Naive B cell (primary cell): ENCODE measurements around the gene DNM2. TPM values are rescaled to one million over a fixed set of nuclear protein-coding genes. Genes with fewer than 3 reads are reported as not detected.

Experiments used
- ATAC-seq, 2 donors: fragments of 150-1000 bp; cut with Tn5 transposase; 2 replicates each; pipeline ENCODE4 v1.10.0; 2021; ENCODE audit warnings: low read depth in 2 of 2, mild to moderate bottlenecking in 2 of 2, moderate library complexity in 2 of 2
- DNase-seq: peaks from one replicate; pipeline ENCODE4 v3.0.0; 2022
- H3K27ac Mint-ChIP-seq, 6 donors: one replicate each; pipeline ENCODE4 v1.8.0; 2020 to 2022; ENCODE audit warnings: mild to moderate bottlenecking in 6 of 6, mixed read lengths in 6 of 6, moderate library complexity in 5 of 6, inconsistent platforms in 2 of 6
- H3K27me3 Mint-ChIP-seq, 3 donors: one replicate each; pipeline ENCODE4 v1.8.0; 2021 to 2022; ENCODE audit warnings: mixed read lengths in 3 of 3, mild to moderate bottlenecking in 1 of 3
- H3K36me3 Mint-ChIP-seq, 2 donors: one replicate each; pipeline ENCODE4 v1.8.0; 2020 to 2022; ENCODE audit warnings: mixed read lengths in 2 of 2, inconsistent platforms in 1 of 2, mild to moderate bottlenecking in 1 of 2
- H3K4me1 Mint-ChIP-seq, 3 donors: one replicate each; pipeline ENCODE4 v1.8.0; 2020 to 2022; ENCODE audit warnings: mixed read lengths in 3 of 3, inconsistent platforms in 1 of 3, mild to moderate bottlenecking in 1 of 3, moderate library complexity in 1 of 3
- H3K4me3 Mint-ChIP-seq, 8 donors: one replicate each; pipeline ENCODE4 v1.8.0; 2020 to 2022; ENCODE audit warnings: mild to moderate bottlenecking in 8 of 8, mixed read lengths in 8 of 8, moderate library complexity in 8 of 8, inconsistent platforms in 2 of 8
- H3K9me3 Mint-ChIP-seq, 7 donors: one replicate each; pipeline ENCODE4 v1.8.0; 2020 to 2022; ENCODE audit warnings: mixed read lengths in 7 of 7, mild to moderate bottlenecking in 5 of 7, inconsistent platforms in 2 of 7, moderate library complexity in 1 of 7
- polyA plus RNA-seq, 6 donors: library from polyadenylated mRNA; unstranded; fragments of 300-500 nt; fragmentation: Illumina TruSeq; gene quantifications; one replicate each; pipeline ENCODE4 v1.2.3, GENCODE V29; 2021; ENCODE audit warnings: low read depth in 6 of 6

The DNM2 gene
- polyA plus RNA-seq, 6 donors from 2014 or later = 53.6 to 111 (median 63.0) TPM

- H3K36me3 Mint-ChIP-seq = peaks cover 0 to 10% of the 10 kb centered on the region in 2 donors
- H3K27me3 Mint-ChIP-seq = no peaks in the 10 kb centered on the region
- H3K27ac Mint-ChIP-seq = peak overlapping the region in 2 of 6 donors; percentile 74 to 78
- H3K4me1 Mint-ChIP-seq = no peaks in the 10 kb centered on the region
- no peak overlapping the region for H3K4me3 Mint-ChIP-seq
- ATAC-seq = no peak
- no peak for DNase-seq
- no peaks in the 10 kb centered on the region for H3K9me3 Mint-ChIP-seq
Measured at GRCh38 chr19:10683064-10683426, 34.8 kb upstream of the DNM2 start.

GRCh38 chr19:10683582-10683981 is 34.3 kb upstream of the DNM2 start:
- no peak for DNase-seq
- H3K4me1 Mint-ChIP-seq = no peaks in the 10 kb centered on the region
- no peak overlapping the region for H3K4me3 Mint-ChIP-seq
- H3K27ac Mint-ChIP-seq = peak overlapping the region in 1 of 6 donors; percentile 78
- no peak for ATAC-seq
- peaks cover 0 to 10% of the 10 kb centered on the region in 2 donors for H3K36me3 Mint-ChIP-seq
- no peaks in the 10 kb centered on the region for H3K9me3 Mint-ChIP-seq
- H3K27me3 Mint-ChIP-seq = no peaks in the 10 kb centered on the region

- ATAC-seq = no peak
- Mint-ChIP-seq H3K36me3 (peaks cover 0 to 10% of the 10 kb centered on the region in 2 donors), H3K27ac (no peak overlapping the region), H3K27me3 (no peaks in the 10 kb centered on the region), H3K9me3 (no peaks in the 10 kb centered on the region), H3K4me1 (peaks cover 0 to 4% (median 0%) of the 10 kb centered on the region in 3 donors), H3K4me3 (no peak overlapping the region)
- no peak for DNase-seq
Measured at GRCh38 chr19:10685210-10685609, 32.7 kb upstream of the DNM2 start.

GRCh38 chr19:10686193-10686592 is 31.7 kb upstream of the DNM2 start:
- DNase-seq = no peak
- Mint-ChIP-seq H3K27ac (no peak overlapping the region), H3K4me3 (no peak overlapping the region), H3K27me3 (no peaks in the 10 kb centered on the region), H3K9me3 (no peaks in the 10 kb centered on the region), H3K36me3 (peaks cover 0 to 5% of the 10 kb centered on the region in 2 donors), H3K4me1 (peaks cover 0 to 9% (median 0%) of the 10 kb centered on the region in 3 donors)
- no peak for ATAC-seq

- no peak for ATAC-seq
- Mint-ChIP-seq H3K4me1 (peaks cover 0 to 9% (median 0%) of the 10 kb centered on the region in 3 donors), H3K9me3 (peaks cover 0 to 1% (median 0%) of the 10 kb centered on the region in 7 donors), H3K4me3 (no peak overlapping the region), H3K27ac (peak overlapping the region in 2 of 6 donors; percentile 62 to 81), H3K36me3 (no peaks in the 10 kb centered on the region), H3K27me3 (no peaks in the 10 kb centered on the region)
- DNase-seq = no peak
Measured at GRCh38 chr19:10686661-10687517, 31.0 kb upstream of the DNM2 start.

- no peaks in the 10 kb centered on the region for H3K27me3 Mint-ChIP-seq
- H3K9me3 Mint-ChIP-seq = peaks cover 0 to 1% (median 0%) of the 10 kb centered on the region in 7 donors
- peaks cover 2 to 9% (median 3%) of the 10 kb centered on the region in 3 donors for H3K4me1 Mint-ChIP-seq
- no peak for ATAC-seq
- H3K36me3 Mint-ChIP-seq = no peaks in the 10 kb centered on the region
- DNase-seq = no peak
- H3K27ac Mint-ChIP-seq = peak overlapping the region in 3 of 6 donors; percentile 59 to 82 (median 62)
- no peak overlapping the region for H3K4me3 Mint-ChIP-seq
Measured at GRCh38 chr19:10687518-10688288, 30.2 kb upstream of the DNM2 start.

GRCh38 chr19:10688545-10689280 is 29.2 kb upstream of the DNM2 start:
- peaks cover 0 to 1% (median 0%) of the 10 kb centered on the region in 7 donors for H3K9me3 Mint-ChIP-seq
- peaks cover 3 to 9% (median 4%) of the 10 kb centered on the region in 3 donors for H3K4me1 Mint-ChIP-seq
- H3K4me3 Mint-ChIP-seq = peak overlapping the region in 1 of 8 donors; percentile 26
- H3K36me3 Mint-ChIP-seq = no peaks in the 10 kb centered on the region
- DNase-seq (no peak), ATAC-seq (no peak)
- peak overlapping the region in 4 of 6 donors; percentile 62 to 73 (median 72) for H3K27ac Mint-ChIP-seq
- H3K27me3 Mint-ChIP-seq = no peaks in the 10 kb centered on the region

- Mint-ChIP-seq H3K9me3 (peaks cover 0 to 1% (median 0%) of the 10 kb centered on the region in 7 donors), H3K36me3 (no peaks in the 10 kb centered on the region), H3K4me1 (peaks cover 6 to 16% (median 7%) of the 10 kb centered on the region in 3 donors), H3K27me3 (no peaks in the 10 kb centered on the region), H3K27ac (peak overlapping the region in 5 of 6 donors; percentile 56 to 83 (median 62)), H3K4me3 (peak overlapping the region in 1 of 8 donors; percentile 40)
- DNase-seq (no peak), ATAC-seq (no peak)
Measured at GRCh38 chr19:10690341-10690781, 27.5 kb upstream of the DNM2 start.

GRCh38 chr19:10691178-10691881 is 26.5 kb upstream of the DNM2 start:
- Mint-ChIP-seq H3K4me1 (peaks cover 16 to 26% (median 17%) of the 10 kb centered on the region in 3 donors), H3K4me3 (no peak overlapping the region), H3K27me3 (no peaks in the 10 kb centered on the region), H3K9me3 (peaks cover 0 to 1% (median 0%) of the 10 kb centered on the region in 7 donors), H3K27ac (peak overlapping the region in 2 of 6 donors; percentile 24 to 66), H3K36me3 (no peaks in the 10 kb centered on the region)
- DNase-seq = no peak
- no peak for ATAC-seq

- Mint-ChIP-seq H3K4me3 (peak overlapping the region in 2 of 8 donors; percentile 47 to 59), H3K27me3 (peaks cover 0 to 3% (median 0%) of the 10 kb centered on the region in 3 donors), H3K36me3 (no peaks in the 10 kb centered on the region), H3K4me1 (peaks cover 21 to 30% (median 22%) of the 10 kb centered on the region in 3 donors), H3K27ac (peak overlapping the region in 1 of 6 donors; percentile 66), H3K9me3 (peaks cover 0 to 1% (median 0%) of the 10 kb centered on the region in 7 donors)
- DNase-seq (no peak), ATAC-seq (no peak)
Measured at GRCh38 chr19:10691883-10692282, 26.0 kb upstream of the DNM2 start.

- Mint-ChIP-seq H3K4me3 (no peak overlapping the region), H3K9me3 (peaks cover 0 to 1% (median 0%) of the 10 kb centered on the region in 7 donors), H3K36me3 (no peaks in the 10 kb centered on the region), H3K27me3 (peaks cover 0 to 4% (median 4%) of the 10 kb centered on the region in 3 donors), H3K4me1 (peaks cover 21 to 30% (median 22%) of the 10 kb centered on the region in 3 donors), H3K27ac (peak overlapping the region in 4 of 6 donors; percentile 5 to 66 (median 34))
- ATAC-seq (no peak), DNase-seq (no peak)
Measured at GRCh38 chr19:10692673-10693264, 25.1 kb upstream of the DNM2 start.

GRCh38 chr19:10694706-10695307 is 23.1 kb upstream of the DNM2 start:
- H3K4me3 Mint-ChIP-seq = peak overlapping the region in 4 of 8 donors; percentile 73 to 92 (median 86)
- peaks cover 21 to 30% (median 24%) of the 10 kb centered on the region in 3 donors for H3K4me1 Mint-ChIP-seq

More at GRCh38 chr19:10694706-10695307, 23.1 kb upstream of the DNM2 start:
- ATAC-seq (no peak), DNase-seq (no peak)
- no peaks in the 10 kb centered on the region for H3K36me3 Mint-ChIP-seq
- H3K27me3 Mint-ChIP-seq = peaks cover 0 to 6% (median 4%) of the 10 kb centered on the region in 3 donors
- H3K9me3 Mint-ChIP-seq = peaks cover 0 to 1% (median 0%) of the 10 kb centered on the region in 7 donors
- H3K27ac Mint-ChIP-seq = peak overlapping the region in 2 of 6 donors; percentile 37 to 65
